ENCODE results near the gene GRB10.

DNA sequence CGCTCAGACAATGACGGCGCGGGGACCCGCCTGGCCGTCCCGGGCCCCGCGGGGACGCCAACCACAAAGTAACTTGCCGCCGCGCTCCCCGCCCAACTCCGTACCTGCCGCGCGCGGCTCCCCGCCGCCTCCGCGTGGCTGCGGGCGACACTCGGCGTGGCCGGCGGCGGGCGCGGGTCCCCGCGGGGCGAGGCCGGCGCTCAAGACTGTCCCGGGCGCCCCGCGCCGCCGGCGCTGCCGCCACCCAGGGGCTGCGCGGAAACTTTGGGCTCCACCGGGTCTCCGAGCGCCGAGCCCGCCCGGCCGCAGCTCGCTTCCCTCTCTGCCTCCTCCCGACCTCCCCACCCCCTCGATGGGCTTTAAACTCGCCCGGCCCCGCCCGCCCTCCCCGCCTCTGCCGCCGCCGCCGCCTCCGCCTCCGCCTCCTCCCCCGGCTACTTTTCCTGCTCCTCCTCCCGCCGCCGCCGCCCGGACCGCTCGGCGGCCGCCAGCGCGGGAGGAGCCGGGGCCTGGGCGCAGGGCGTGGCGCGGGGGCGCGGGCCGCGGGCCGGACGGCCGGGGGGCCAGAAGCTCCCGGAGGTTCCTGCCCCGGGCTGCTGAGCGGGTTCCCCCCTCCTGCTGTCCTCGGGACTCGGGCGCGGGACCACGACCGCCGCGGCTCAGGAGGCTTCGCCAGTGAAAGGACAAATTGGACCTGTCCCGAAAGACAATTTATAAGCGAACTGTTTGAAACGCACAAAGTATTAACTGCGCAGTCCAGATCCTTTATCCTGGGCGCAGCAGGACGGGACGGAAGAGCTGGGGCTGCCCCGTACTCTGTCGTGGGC is 10.6 kb upstream of the GRB10 start:
- TF ChIP-seq, protein P1, sequence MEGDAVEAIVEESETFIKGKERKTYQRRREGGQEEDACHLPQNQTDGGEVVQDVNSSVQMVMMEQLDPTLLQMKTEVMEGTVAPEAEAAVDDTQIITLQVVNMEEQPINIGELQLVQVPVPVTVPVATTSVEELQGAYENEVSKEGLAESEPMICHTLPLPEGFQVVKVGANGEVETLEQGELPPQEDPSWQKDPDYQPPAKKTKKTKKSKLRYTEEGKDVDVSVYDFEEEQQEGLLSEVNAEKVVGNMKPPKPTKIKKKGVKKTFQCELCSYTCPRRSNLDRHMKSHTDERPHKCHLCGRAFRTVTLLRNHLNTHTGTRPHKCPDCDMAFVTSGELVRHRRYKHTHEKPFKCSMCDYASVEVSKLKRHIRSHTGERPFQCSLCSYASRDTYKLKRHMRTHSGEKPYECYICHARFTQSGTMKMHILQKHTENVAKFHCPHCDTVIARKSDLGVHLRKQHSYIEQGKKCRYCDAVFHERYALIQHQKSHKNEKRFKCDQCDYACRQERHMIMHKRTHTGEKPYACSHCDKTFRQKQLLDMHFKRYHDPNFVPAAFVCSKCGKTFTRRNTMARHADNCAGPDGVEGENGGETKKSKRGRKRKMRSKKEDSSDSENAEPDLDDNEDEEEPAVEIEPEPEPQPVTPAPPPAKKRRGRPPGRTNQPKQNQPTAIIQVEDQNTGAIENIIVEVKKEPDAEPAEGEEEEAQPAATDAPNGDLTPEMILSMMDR (IDR thresholded peaks at IDR 0.05), result peak; percentile 30
- no peak for TF ChIP-seq ZFX (IDR thresholded peaks at IDR 0.05; ENCODE audit: borderline replicate concordance)
